22Rv1 (cell line): ENCODE results near the gene CSMD2.

ENCODE experiments used
- H3K27ac ChIP-seq: fragments of 450-650 bp; 2 replicates; pipeline ENCODE4 v1.5.1; 2017
- ZFX ChIP-seq: fragments of 450-650 bp; IDR thresholded peaks from 2 replicates; pipeline ENCODE4 v1.6.1; 2017; ENCODE audit warnings: antibody characterized with exemption, borderline replicate concordance
- TF ChIP-seq, protein P1 (sequence below): fragments of 450-650 bp; IDR thresholded peaks from 2 replicates; pipeline ENCODE4 v1.5.1; 2017; ENCODE audit warnings: mild to moderate bottlenecking

The CSMD2 gene

DNA sequence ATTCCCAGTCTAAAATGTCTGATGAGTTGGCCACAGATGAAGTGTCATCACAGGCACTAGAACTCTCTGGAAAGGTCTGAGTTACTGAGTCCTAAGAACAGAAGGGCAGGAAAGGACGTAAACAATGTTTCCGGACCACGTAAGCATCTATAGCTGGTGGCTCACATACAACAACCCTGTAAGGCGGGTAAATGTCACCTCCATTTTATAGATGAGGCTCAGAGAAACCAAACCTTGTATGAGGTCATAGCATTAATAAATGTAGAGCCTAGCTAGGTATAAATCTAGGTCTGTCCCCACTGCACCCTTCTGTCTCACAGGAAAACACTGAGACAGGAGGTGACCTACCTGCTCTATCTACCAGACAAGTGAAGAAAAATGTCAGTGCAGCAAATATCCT is 86.6 kb downstream of the CSMD2 start:
- TF ChIP-seq, protein P1, sequence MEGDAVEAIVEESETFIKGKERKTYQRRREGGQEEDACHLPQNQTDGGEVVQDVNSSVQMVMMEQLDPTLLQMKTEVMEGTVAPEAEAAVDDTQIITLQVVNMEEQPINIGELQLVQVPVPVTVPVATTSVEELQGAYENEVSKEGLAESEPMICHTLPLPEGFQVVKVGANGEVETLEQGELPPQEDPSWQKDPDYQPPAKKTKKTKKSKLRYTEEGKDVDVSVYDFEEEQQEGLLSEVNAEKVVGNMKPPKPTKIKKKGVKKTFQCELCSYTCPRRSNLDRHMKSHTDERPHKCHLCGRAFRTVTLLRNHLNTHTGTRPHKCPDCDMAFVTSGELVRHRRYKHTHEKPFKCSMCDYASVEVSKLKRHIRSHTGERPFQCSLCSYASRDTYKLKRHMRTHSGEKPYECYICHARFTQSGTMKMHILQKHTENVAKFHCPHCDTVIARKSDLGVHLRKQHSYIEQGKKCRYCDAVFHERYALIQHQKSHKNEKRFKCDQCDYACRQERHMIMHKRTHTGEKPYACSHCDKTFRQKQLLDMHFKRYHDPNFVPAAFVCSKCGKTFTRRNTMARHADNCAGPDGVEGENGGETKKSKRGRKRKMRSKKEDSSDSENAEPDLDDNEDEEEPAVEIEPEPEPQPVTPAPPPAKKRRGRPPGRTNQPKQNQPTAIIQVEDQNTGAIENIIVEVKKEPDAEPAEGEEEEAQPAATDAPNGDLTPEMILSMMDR = no peak
- no peak for TF ChIP-seq ZFX
- H3K27ac ChIP-seq = no peak overlapping the region

DNA sequence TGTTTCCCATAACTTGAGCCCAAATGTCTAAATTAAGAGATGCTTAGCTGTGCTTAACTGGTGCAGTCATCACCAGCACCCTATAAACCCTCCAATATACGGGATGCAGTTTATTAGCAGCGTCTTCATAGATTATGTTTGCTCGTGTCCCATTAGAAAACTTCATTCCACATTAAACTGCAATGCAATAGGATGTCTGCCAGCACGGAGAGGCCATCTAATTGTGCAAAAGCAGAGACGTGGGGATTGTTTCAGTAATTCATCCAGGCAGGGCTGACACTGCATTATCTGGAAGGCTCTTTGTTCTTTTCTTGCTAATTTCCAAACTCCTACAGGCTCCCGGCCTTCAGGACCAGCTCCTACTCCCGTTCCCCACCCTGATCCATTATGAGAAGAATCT is 89.5 kb downstream of the CSMD2 start:
- H3K27ac ChIP-seq = no peak overlapping the region
- no peak for TF ChIP-seq ZFX
- TF ChIP-seq, protein P1 = no peak

DNA sequence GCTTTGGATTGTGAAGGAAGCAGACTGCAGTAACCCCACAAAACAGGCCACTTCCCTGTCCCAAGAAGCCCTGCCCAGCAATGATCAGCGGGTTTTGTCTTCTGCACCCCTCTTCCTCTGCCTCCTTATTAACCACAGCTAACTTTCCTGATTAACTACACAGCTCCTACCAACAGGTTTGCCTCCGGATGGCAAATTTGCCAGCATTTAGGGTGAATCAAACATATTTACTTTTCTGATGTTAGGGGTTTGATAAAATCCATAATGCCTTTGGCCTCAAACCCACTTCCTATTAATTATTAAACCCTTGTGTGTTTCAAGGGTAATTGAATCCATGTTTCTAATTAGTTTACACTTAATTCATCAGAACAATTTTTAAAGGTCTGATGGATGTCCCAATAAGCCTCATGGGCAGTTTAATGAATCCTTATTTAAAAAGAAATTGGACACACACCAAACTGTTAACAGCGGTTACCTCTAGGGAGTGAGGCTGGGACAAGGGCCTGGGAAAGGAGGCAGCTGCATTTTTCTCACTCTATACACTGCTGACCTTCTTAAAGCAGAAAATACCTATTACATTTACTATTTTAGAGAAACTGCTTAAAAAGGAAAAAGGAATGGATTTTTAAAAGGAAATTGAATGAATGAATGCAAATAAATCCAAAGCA is 91.9 kb downstream of the CSMD2 start:
- no peak overlapping the region for H3K27ac ChIP-seq
- no peak for TF ChIP-seq ZFX
- TF ChIP-seq, protein P1 = no peak

- no peak for TF ChIP-seq ZFX
- TF ChIP-seq, protein P1 = no peak
- no peak overlapping the region for H3K27ac ChIP-seq
Measured at GRCh38 chr1:34070201-34070836, 94.7 kb downstream of the CSMD2 start.

GRCh38 chr1:34066981-34067603 is 97.9 kb downstream of the CSMD2 start:
- TF ChIP-seq ZFX = no peak
- TF ChIP-seq, protein P1 = no peak
- no peak overlapping the region for H3K27ac ChIP-seq

DNA sequence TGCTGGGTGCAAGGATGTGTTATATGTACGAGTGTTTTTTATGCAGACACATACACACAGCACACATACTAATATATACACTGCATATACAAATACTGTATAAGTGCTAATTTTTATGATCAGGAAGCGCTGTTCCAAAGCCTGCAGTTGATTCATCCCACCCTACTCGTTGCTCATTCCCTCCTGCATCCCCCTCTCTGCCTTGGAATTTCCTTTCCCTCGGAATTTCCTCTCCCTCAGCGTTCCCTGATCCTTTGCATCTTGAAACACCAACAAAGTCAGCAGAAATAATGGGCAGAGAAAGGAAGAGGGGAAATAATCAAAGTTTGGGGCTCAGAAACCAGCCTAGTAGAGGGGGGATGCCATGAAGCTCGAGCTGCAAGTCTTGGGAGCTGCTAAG is 98.9 kb downstream of the CSMD2 start:
- H3K27ac ChIP-seq = no peak overlapping the region
- TF ChIP-seq, protein P1 = no peak
- no peak for TF ChIP-seq ZFX

GRCh38 chr1:34065498-34065897 is 99.5 kb downstream of the CSMD2 start:
- TF ChIP-seq, protein P1 = no peak
- TF ChIP-seq ZFX = no peak
- H3K27ac ChIP-seq = no peak overlapping the region
